Stimulated activated naive CD8-positive, alpha-beta T cell treated with anti-CD3 and anti-CD28 coated beads, Interleukin-15, Interleukin-2, amounts not matched to agents 100 U/mL and 50 U/mL, for 24 hours (primary cell): ENCODE data around the gene CHRNA3.
"Not testable (repeated sequence)": the region's sequence is repeated elsewhere in the genome, so short reads cannot be mapped to it uniquely, and the experiment has no call there.

Experiments
- ATAC-seq: fragments of 150-1000 bp; cut with Tn5 transposase; one replicate; pipeline ENCODE4 v1.10.0; 2021
- DNase-seq: peaks from one replicate; pipeline ENCODE4 v3.0.0; 2021

CHRNA3 gene

GRCh38 chr15:78617516-78617915 is 3.3 kb downstream of the CHRNA3 start:
- no peak for DNase-seq
- no peak for ATAC-seq

DNA sequence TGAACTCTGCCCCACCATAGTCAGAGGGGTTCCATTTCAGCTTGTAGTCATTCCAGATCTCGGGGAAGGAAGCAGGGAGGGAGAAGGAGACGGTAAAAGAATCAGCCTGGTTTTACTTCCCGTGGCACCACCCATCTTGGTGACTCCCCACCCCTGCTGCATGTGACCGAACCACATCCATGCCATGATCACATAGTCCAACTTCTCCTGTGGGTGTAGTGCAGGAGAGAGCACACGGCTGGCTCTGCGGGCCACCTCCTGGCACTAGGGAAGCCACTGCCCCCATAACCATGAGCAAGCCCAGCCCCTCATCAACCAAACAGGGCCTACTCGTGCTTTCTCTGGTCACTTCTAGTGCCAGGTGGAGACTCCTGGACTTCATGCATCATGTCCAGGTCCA is 3.7 kb downstream of the CHRNA3 start:
- no peak for ATAC-seq
- no peak for DNase-seq

- ATAC-seq: no peak
- DNase-seq: no peak
These were observed 4.3 kb downstream of the CHRNA3 start for GRCh38 chr15:78616506-78616905.

GRCh38 chr15:78615151-78615589 is 5.6 kb downstream of the CHRNA3 start:
- no peak for ATAC-seq
- DNase-seq: no peak

- no peak for DNase-seq
- no peak for ATAC-seq
These were observed 6.8 kb downstream of the CHRNA3 start for GRCh38 chr15:78614021-78614420.

DNA sequence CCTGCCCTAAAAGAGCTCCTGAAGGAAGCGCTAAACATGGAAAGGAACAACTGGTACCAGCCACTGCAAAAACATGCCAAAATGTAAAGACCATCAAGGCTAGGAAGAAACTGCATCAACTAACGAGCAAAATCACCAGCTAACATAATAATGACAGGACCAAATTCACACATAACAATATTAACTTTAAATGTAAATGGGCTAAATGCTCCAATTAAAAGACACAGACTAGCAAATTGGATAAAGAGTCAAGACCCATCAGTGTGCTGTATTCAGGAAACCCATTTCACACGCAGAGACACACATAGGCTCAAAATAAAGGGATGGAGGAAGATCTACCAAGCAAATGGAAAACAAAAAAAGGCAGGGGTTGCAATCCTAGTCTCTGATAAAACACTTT is 11.2 kb downstream of the CHRNA3 start:
- DNase-seq, ATAC-seq: not testable (repeated sequence)

DNA sequence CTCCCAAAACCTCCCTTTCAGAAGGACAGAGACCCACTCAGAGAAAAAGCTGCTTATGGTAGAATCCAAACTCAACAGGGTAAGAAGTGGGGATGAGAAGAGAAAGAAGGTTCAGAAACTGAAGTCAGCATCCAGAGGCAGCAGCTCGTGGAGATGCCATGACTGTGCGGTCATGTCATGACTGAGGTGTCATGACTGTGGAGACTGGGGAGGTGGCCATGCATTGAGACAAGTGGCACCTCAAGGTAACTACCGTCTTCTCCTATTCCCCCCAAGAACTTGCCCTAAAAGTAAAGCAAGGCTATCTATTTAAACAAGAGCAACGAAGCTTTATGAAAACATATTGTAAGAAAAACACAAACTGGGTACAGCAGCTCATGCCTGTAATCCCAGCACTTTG is 15.1 kb downstream of the CHRNA3 start:
- ATAC-seq (no peak), DNase-seq (no peak)

GRCh38 chr15:78605201-78605600 is 15.6 kb downstream of the CHRNA3 start:
- ATAC-seq: no peak
- no peak for DNase-seq

GRCh38 chr15:78604420-78604819 is 16.4 kb downstream of the CHRNA3 start:
- DNase-seq (no peak), ATAC-seq (no peak)

- no peak for ATAC-seq
- DNase-seq: no peak
These were observed 17.3 kb downstream of the CHRNA3 start for GRCh38 chr15:78603467-78603866.

DNA sequence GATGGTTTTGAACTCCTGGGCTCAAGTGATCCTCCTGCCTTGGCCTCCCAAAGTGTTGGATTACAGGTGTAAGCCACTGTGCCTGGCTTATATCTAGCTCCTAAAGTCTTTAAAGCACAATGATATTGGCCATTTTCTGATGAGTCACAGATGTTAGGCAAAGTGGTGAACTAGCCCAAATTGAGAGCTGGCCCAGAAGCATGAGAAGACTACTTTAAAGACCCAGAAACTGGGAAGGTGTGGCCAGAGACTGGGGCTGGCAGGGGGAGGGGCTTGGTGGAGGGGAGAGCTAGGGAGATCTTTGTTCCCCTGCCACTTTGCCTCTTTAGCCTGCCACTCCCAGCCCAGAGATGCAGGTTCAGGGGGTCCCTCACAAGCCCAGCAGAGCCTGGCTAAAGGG is 21.6 kb downstream of the CHRNA3 start:
- no peak for ATAC-seq
- DNase-seq: no peak

- DNase-seq: no peak
- no peak for ATAC-seq
These were observed 22.4 kb downstream of the CHRNA3 start for GRCh38 chr15:78598348-78598747.

GRCh38 chr15:78597583-78597982 is 23.2 kb downstream of the CHRNA3 start:
- DNase-seq (no peak), ATAC-seq (no peak)

GRCh38 chr15:78574944-78575343 is 45.9 kb downstream of the CHRNA3 start:
- DNase-seq: no peak
- ATAC-seq: no peak

GRCh38 chr15:78573416-78573815 is 47.4 kb downstream of the CHRNA3 start:
- ATAC-seq (no peak), DNase-seq (no peak)

GRCh38 chr15:78571382-78571781 is 49.4 kb downstream of the CHRNA3 start:
- DNase-seq (no peak), ATAC-seq (no peak)

GRCh38 chr15:78570710-78571109 is 50.1 kb downstream of the CHRNA3 start:
- no peak for ATAC-seq
- DNase-seq: no peak

- DNase-seq (no peak), ATAC-seq (no peak)
These were observed 53.3 kb downstream of the CHRNA3 start for GRCh38 chr15:78567531-78567930.

DNA sequence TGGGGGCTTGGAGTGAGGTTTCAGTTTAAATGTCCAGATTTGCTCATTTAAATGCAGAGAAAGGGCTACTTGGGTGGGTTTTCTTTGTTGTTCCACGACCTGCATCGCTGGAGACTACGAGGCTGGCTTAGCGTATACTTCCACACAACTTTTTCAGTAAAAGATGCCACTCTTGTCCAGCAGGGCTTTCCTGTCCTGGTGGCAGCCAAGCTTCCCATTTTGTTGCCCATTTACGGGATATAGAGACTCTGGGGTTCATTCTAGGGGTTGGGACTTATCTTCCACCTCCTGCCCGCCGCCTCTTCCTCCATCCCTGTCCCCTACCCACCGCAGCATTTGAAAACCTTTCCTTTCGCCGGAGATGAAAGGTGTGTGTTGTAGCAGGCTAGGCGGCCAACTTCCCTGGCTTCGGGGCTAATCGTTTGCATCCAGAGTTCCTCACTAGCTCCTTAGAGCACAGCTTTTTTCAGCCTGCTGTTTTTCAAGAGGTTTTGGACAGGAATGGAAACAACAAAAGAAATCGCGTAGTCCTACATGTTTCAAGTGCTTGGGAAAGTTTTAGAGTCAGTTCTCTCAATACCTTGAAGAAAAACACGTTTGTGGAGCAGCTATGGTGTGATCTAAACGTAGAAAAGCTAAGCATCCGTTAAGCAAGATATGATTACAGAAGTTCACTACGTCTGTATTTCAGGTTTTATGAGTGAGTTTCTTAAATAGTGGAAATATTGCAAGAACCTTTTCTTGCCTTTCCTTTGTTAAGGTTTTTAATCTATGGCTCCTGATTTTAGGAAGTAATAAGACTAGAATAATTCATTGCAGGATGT is 54.6 kb downstream of the CHRNA3 start:
- ATAC-seq: no peak
- DNase-seq: peak; percentile 7

- peak; percentile 90 for ATAC-seq
- DNase-seq: peak; percentile 82
These were observed 55.5 kb downstream of the CHRNA3 start, which contains the start of gene CHRNA5 for GRCh38 chr15:78565097-78565950. TSS of gene CHRNA5 (plus strand) at chr15:78565520. CDS start at chr15:78565720, 200 bp downstream.

DNA sequence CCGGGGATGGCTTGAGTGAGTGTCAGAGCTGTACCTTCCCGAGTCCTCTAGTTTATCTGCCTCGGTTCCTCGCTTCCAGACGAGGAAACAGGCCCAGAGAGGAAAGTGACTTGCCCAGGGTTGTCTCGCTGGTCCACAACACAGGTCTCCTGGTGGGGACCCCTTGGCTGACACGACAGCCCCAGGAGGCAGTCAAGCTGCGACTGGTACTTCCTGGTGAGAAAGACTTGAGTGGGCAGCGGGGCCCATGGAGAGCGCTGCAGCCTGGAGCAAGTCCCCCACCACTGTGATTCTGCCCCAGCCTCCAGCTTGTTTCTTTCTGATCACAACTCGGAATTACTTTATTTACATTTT is 56.1 kb downstream of the CHRNA3 start:
- no peak for ATAC-seq
- peak; percentile 9 for DNase-seq

DNA sequence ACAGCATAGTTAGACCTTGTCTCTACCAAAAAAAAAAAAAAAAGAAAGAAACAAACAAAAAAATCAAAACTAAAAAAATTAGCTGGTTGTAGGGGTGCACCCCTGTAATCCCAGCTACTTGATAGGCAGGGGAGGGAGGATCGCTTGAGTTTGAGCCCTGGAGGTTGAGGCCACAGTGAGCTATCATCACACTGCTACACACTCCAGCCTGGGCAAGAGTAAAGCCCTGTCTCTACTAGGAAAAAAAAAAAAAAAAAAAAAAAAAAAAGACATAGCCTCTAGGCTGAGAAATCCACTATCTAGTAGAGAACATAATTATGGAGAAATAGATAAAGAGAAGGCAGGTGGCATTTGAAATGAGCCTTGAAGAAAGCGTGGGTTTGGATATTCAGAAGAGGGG is 57.7 kb downstream of the CHRNA3 start:
- ATAC-seq (no peak), DNase-seq (no peak)

- DNase-seq (no peak), ATAC-seq (no peak)
These were observed 59.3 kb downstream of the CHRNA3 start for GRCh38 chr15:78561490-78561889.
